A549 treated with Mapracorat at 1 μM for 4 hours (cell line): ENCODE data around the gene C20orf96. TPM values are rescaled to one million over a fixed set of nuclear protein-coding genes. Genes with fewer than 3 reads are reported as not detected.

Experiments used
- total RNA-seq: library from RNA; stranded (reverse); fragments of 200-300 nt; extraction: Qiagen RNA extraction; gene quantifications from 5 replicates; pipeline ENCODE4 v1.2.3, GENCODE V29; 2022

C20orf96 gene, protein sequence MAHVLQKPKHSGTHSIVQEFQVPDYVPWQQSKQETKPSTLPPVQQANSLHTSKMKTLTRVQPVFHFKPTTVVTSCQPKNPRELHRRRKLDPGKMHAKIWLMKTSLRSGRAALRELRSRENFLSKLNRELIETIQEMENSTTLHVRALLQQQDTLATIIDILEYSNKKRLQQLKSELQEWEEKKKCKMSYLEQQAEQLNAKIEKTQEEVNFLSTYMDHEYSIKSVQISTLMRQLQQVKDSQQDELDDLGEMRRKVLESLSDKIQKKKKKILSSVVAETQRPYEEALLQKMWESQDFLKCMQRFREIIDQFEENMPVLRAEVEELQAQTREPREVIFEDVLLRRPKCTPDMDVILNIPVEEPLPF
- total RNA-seq = 11.0 to 12.2 TPM (median 11.9 TPM) in 5 replicates

DNA sequence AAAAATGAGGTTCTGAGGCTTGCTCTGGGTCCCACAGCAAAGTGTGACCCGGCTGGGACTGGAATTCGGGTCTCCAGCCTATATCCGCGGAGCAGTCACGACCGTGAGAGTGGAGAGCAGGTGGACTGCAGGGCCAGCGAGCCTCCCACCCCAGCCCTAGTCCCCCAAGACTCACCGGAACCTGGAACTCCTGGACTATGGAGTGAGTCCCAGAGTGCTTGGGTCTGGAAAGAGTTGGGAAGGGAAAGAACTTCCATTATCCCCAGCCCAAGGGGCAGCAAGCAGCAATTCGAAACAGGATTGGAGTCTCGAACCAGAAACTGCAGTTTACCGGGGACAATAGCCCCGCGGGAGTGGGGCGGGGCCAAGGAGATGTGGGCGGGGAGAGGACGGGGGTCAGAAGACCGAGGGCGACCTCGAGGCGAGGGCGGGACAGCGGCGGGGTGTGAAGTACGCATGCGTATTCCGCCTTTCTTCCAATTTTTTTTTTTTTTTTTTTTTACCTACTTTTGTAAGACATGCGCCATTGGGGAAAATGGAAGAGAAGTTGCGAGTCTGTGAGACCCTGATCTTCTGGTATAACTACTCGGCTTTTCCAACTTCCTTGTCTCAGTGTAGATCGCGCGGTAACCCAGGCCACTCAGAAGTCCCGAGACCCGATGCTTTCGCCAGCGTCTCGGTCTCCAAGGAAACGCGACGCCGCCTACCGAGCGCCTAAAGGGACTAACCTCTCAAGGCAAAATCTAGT is at the start of gene C20orf96:
Gene C20orf96, minus strand, starts transcription at position 667 of the 748 bp plus-strand sequence. Its CDS starts 140 bp downstream, at position 527.

GRCh38 chr20:325045-325888 is 34.7 kb upstream of the C20orf96 start, which contains the start of gene SOX12:
Gene SOX12 (plus strand): TSS chr20:325552. CDS start chr20:325925, 373 bp downstream.

DNA sequence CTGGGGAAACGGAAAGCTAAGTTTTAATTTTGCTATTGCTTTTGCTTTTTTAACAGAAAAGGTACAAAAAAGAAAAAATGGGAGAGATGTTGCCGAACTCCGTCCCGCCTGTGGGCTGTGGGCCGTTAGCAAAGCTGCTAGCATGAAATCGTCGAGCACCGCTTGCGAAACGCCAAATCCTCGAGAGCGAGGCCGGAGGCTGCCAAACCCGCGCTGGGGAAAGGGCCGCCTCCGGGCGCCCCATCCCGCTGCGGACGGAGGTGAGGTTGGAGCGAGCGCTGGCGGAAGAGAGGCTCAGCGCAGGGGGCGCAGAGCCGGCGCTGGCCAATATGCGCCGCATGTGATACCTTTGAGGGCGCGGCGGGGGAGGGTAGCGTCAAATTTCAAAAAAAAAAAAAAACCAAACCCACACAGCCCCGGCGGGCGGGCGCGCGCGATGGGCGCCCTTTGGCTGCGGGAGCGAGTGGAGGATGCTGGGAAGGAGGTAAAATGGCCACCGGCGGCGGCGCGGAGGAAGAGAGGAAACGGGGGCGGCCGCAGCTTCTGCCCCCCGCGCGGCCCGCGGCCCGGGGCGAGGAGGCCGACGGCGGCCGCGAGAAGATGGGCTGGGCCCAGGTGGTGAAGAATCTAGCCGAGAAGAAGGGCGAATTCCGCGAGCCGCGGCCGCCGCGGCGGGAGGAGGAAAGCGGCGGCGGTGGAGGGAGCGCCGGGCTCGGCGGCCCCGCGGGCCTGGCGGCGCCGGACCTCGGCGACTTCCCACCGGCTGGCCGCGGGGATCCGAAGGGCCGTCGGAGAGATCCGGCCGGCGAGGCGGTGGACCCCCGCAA is 6.8 kb upstream of the C20orf96 start, which contains the start of gene ZCCHC3:
Gene ZCCHC3, plus strand, starts transcription at position 473 of the 827 bp plus-strand sequence. Its CDS starts 17 bp downstream, at position 490.

DNA sequence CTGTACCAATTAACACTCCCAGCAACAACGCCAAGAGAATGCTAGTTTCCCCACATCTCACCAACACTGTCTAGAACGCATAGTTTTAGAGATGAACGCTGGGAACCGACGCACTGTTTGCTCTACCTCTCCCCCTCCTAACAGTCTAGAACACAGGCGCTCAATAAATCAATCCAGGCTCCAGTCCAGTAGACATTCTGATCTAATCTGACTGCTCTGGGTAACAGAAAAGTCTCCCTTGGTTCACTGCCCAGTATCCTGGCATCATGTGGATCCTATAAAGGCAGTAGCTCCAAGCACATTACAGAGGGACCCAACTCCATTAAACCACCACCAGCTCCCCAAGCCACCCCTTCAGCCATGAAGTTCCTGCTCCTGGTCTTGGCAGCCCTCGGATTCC is 33.1 kb downstream of the C20orf96 start, which contains the start of gene DEFB132:
Gene DEFB132, plus strand, starts transcription at position 306 of the 400 bp plus-strand sequence. Its CDS starts 55 bp downstream, at position 361.

DNA sequence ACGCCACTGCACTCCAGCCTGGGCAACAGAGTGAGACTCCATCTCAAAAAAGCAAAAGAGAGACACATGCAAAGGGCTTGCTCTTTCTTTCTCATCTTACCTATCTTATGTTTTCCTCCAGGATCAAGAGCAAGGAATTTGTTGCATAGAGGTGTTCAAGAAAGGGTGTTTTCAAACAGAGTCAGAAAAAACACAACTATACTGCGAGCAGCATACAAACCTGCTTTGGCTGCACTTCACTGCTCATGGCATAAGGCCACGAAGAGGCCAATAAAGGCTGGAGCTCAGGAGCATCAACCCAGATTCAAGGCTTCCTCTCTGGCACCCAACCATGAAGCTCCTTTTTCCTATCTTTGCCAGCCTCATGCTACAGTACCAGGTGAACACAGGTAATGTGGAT is 63.6 kb downstream of the C20orf96 start, which contains the start of gene DEFB129:
Gene DEFB129, plus strand, starts transcription at position 301 of the 400 bp plus-strand sequence. Its CDS starts 31 bp downstream, at position 332.

Other genes with a start within 250 kb of the C20orf96 start
- gene DEFB125, start 203.1 kb downstream of the C20orf96 start, total RNA-seq = not detected in 5 replicates
- not detected in 5 replicates for gene DEFB126, start 148.2 kb downstream of the C20orf96 start, total RNA-seq
- not detected in 5 replicates for gene DEFB127, start 133.3 kb downstream of the C20orf96 start, total RNA-seq
- not detected in 5 replicates for gene DEFB128, start 101.0 kb downstream of the C20orf96 start, total RNA-seq
- gene DEFB129, start 63.5 kb downstream of the C20orf96 start, total RNA-seq = not detected in 5 replicates
- not detected in 5 replicates for gene DEFB132, start 33.0 kb downstream of the C20orf96 start, total RNA-seq
- 17.8 to 24.3 TPM (median 21.6 TPM) in 5 replicates for gene ZCCHC3, start 6.8 kb upstream of the C20orf96 start, total RNA-seq
- 18.3 to 27.5 TPM (median 26.0 TPM) in 5 replicates for gene SOX12, start 34.8 kb upstream of the C20orf96 start, total RNA-seq
- gene NRSN2, start 56.4 kb upstream of the C20orf96 start, total RNA-seq = 57.7 to 65.0 TPM (median 62.1 TPM) in 5 replicates
- 44.1 to 55.8 TPM (median 53.8 TPM) in 5 replicates for gene TRIB3, start 90.0 kb upstream of the C20orf96 start, total RNA-seq
- gene RBCK1, start 117.5 kb upstream of the C20orf96 start, total RNA-seq = 100 to 142 TPM (median 138 TPM) in 5 replicates
- 30.9 to 34.9 TPM (median 33.9 TPM) in 5 replicates for gene TBC1D20, start 171.8 kb upstream of the C20orf96 start, total RNA-seq